ENCODE results near the gene JCAD. TPM values are rescaled to one million over a fixed set of nuclear protein-coding genes. Genes with fewer than 3 reads are reported as not detected.

Gene JCAD
- total RNA-seq, 1 experiment from 2014 or later, result 0.77 TPM

DNA sequence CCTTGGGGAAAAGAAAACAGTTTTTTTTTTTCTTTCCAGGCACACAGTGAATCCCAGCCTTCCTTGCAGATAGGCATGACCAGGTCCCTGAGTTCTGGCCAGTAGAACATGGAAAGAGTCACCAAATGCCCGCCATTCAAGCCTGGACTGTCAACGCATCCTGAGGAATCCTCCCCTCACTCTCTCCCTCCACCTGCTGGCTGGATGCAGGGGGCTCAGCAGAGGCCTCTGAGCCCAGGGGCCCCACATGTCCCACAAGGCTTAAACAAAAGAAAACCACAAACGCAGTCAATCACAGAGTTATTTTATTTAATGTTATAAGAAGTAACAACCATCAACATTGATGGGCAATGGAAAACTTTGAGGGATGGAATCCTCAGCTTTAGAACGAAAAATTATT, 93.1 kb downstream of the JCAD start:
- Histone ChIP-seq H3K9ac (ENCODE audit: extremely low read depth, insufficient read length, low read length) (no peak overlapping the region), H4K20me1 (ENCODE audit: control insufficient read depth, insufficient read depth, insufficient read length) (no peaks in the 10 kb centered on the region), H3K4ac (ENCODE audit: low read depth, low read length) (no peak overlapping the region), H3K27me3 (ENCODE audit: insufficient read depth, low read length) (no peaks in the 10 kb centered on the region), H2BK120ac (ENCODE audit: low read depth, low read length, poor library complexity, severe bottlenecking) (no peak overlapping the region), H3K56ac (ENCODE audit: insufficient read length, low read depth, low read length) (no peak overlapping the region), H3K79me1 (ENCODE audit: insufficient read depth, low read depth, low read length, poor library complexity, severe bottlenecking) (no peaks in the 10 kb centered on the region), H3K9me3 (ENCODE audit: control insufficient read depth, low read depth, low read length) (no peaks in the 10 kb centered on the region), H3K14ac (ENCODE audit: insufficient read depth, low read length) (no peak overlapping the region), H4K8ac (replicated peaks; ENCODE audit: insufficient read length, low read depth, low read length) (no peak overlapping the region), H2AK5ac (ENCODE audit: insufficient read length, low read length) (no peak overlapping the region), H3K18ac (ENCODE audit: insufficient read length, low read depth, low read length) (no peak overlapping the region), H3K23ac (ENCODE audit: insufficient read length, low read depth, low read length) (no peak overlapping the region), H2BK5ac (ENCODE audit: insufficient read length, low read length) (no peak overlapping the region), H4K5ac (ENCODE audit: insufficient read length, low read depth, low read length) (no peak overlapping the region), H3K27ac (ENCODE audit: insufficient read length, low read depth, low read length) (no peak overlapping the region), H2AFZ (ENCODE audit: low read length) (no peak overlapping the region), H2BK12ac (ENCODE audit: insufficient read length, low read depth, low read length) (no peak overlapping the region), H4K91ac (ENCODE audit: insufficient read length, low read depth, low read length) (no peak overlapping the region), H3K23me2 (ENCODE audit: insufficient read length, low read depth, low read length, poor library complexity, severe bottlenecking) (no peaks in the 10 kb centered on the region), H3K4me1 (ENCODE audit: insufficient read depth, low read length) (no peaks in the 10 kb centered on the region), H2BK20ac (ENCODE audit: low read depth, low read length, poor library complexity, severe bottlenecking) (no peak overlapping the region), H2BK15ac (ENCODE audit: low read depth, low read length) (no peak overlapping the region), H3K79me2 (ENCODE audit: insufficient read depth, low read length) (no peaks in the 10 kb centered on the region), H3T11ph (ENCODE audit: low read length) (no peak overlapping the region), H3K4me2 (ENCODE audit: insufficient read depth, insufficient read length, low read length) (no peak overlapping the region)
- Mint-ChIP-seq H3K27ac (no peak overlapping the region), H3K4me1 (no peaks in the 10 kb centered on the region), H3K9me3 (no peaks in the 10 kb centered on the region), H3K36me3 (ENCODE audit: insufficient read depth in 1 of 3, low read depth in 3 of 3) (no peaks in the 10 kb centered on the region), H3K4me3 (no peak overlapping the region), H3K27me3 (ENCODE audit: low read depth) (peaks cover 1% of the 10 kb centered on the region; the same call in 1 of the 2 replicates)
- DNase-seq, result no peak
- TF ChIP-seq, protein P1, sequence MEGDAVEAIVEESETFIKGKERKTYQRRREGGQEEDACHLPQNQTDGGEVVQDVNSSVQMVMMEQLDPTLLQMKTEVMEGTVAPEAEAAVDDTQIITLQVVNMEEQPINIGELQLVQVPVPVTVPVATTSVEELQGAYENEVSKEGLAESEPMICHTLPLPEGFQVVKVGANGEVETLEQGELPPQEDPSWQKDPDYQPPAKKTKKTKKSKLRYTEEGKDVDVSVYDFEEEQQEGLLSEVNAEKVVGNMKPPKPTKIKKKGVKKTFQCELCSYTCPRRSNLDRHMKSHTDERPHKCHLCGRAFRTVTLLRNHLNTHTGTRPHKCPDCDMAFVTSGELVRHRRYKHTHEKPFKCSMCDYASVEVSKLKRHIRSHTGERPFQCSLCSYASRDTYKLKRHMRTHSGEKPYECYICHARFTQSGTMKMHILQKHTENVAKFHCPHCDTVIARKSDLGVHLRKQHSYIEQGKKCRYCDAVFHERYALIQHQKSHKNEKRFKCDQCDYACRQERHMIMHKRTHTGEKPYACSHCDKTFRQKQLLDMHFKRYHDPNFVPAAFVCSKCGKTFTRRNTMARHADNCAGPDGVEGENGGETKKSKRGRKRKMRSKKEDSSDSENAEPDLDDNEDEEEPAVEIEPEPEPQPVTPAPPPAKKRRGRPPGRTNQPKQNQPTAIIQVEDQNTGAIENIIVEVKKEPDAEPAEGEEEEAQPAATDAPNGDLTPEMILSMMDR (conservative IDR thresholded peaks at IDR 0.05), result peak; percentile 54
- no CpG with 5 or more reads among the region's 4 CpGs for whole genome bisulfite sequencing (ENCODE audit: extremely low coverage, insufficient read length, low lambda C conversion rate)
